ENCODE measurements around the gene SRL.

DNA sequence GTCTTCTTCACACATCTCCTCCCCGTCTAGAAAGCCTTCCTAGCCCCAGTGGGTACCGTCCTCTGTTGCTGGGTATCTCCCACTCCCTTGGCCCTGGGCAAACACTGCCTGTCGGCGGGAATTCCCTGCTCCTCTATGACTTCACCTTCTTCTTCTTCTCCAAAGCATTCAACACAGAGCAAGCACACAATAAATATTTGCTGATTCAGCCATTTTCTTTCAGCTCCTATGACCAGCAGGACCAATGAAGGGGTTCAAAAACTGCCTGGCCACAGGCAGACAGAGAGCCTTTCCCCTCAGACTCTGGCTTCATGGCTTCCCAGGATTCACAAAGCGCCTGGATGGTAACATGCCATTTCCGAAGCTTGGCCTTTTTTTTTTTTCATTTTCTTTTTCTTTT, 72.5 kb downstream of the SRL start:
- TF ChIP-seq, protein P1, sequence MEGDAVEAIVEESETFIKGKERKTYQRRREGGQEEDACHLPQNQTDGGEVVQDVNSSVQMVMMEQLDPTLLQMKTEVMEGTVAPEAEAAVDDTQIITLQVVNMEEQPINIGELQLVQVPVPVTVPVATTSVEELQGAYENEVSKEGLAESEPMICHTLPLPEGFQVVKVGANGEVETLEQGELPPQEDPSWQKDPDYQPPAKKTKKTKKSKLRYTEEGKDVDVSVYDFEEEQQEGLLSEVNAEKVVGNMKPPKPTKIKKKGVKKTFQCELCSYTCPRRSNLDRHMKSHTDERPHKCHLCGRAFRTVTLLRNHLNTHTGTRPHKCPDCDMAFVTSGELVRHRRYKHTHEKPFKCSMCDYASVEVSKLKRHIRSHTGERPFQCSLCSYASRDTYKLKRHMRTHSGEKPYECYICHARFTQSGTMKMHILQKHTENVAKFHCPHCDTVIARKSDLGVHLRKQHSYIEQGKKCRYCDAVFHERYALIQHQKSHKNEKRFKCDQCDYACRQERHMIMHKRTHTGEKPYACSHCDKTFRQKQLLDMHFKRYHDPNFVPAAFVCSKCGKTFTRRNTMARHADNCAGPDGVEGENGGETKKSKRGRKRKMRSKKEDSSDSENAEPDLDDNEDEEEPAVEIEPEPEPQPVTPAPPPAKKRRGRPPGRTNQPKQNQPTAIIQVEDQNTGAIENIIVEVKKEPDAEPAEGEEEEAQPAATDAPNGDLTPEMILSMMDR (IDR thresholded peaks at IDR 0.05), result no peak
- TF ChIP-seq POLR2A (IDR thresholded peaks at IDR 0.05; ENCODE audit: low read depth), result no peak
